GM18498 (cell line): ENCODE data around the gene BATF.

Source experiments
- ATAC-seq: cut with Tn5 transposase; IDR thresholded peaks from one replicate; pipeline ENCODE4 v1.9.1; 2021; ENCODE audit warnings: mild to moderate bottlenecking, moderate library complexity; ENCODE audit not compliant: unreplicated experiment

The BATF gene

DNA sequence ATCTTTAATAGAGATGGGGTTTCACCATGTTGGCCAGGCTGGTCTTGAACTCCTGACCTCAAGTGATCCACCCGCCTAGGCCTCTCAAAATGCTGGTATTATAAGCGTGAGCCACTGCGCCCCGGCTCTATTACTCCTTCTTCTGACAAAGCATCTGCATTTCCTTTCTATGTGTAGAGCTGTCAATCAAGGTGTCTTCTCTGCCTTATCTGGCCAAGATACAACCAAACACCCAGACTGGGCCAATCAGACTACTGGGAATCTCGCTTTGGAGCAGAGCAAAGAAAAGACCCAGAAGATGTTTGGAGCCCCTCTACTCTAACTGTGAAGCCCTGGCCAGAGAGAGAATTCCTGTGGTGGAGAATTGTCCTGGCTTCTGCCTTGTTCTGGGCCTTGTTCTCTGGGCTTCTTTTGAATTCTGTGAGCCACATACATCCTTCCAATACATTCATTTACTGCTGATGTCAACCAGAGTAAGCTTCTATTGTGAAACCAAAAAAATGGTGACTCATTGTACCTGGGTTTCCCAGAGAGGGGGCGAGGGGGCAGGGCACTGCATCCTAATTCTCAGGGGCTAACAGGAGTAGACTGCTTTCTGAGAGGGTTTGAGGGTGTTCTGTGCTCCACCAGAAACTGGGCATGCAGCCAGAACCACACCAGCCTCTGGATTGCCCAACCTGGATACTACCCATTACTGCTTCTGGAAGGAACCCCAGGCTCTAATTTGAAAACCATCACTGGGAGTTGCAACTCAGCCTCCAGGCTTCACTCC, 37.4 kb downstream of the BATF start:
- no peak for ATAC-seq

DNA sequence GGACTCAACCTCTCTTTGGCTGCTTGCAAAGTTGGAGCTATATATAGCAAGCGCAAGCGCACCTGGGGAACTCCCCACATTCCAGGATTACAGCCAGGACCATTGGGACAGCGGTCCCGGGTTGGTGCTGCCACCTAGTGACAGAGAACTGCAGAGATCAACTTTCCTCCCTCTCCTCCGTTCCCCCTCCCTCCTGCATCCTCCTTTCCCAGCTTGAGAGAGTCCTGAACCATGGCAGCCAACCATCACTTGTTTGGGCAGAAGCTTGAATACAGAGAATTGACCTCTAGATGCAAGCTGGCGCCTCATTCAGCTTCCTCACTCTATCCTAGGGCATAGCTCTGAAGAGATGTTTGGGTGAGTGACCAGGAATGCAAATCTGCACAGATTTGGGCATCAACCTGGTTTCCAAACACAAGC, 38.8 kb downstream of the BATF start:
- ATAC-seq = peak; percentile 52

DNA sequence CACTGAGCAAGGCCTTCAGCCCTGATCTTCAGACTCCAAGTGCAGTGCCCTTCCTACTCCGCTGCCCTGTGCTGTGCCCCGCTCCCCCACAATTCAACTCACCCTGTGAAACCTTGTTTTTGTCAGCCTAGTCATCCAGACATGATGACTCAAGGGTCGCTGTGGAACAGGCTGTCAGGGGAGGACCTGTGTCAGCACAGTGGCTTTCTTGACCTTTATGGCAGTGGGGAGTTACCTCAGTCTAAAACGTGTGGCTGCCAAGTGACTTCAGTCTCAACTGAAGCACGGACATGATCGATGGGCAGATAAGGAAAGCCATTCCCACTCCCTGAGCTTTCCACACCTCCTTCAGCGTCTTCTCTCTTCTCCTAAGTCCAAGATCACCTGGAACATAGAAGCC, 39.8 kb downstream of the BATF start:
- no peak for ATAC-seq

DNA sequence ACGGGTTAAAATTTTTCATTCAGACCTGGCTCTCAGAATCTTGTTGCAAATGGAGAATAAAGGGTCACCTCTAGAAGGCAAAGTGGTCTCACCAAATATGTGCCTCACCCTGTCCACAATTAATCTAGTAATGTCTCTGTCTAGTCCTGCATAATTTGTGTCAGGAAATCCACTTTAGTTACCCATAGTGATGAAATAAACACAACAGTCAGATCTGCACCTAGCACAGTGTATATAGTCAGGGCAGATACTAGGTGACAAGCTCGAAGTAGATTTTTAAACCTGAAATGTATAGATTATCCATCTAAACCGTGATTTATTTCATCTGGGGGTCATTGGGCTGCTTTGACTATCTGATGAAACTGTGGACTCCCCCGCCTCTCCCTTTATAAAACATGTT, 40.2 kb downstream of the BATF start:
- no peak for ATAC-seq

DNA sequence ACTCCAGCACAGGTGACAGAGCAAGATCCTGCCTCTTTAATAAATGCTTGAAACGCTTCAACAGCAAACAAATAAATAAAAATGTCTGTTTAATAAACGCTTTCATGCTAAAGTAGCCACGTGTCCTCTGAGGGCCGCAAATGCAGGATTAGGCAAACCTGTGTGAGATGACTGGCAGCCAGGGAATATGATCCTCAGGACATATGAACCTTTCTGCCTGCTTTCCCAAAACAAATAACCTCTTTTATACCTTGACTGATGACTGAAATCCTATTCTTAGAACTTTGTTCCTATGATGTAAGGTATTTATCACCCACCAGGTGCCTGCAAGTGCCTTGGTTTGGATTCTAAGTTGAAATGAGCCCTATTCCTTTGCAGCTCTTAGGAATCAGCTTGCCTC, 41.7 kb downstream of the BATF start:
- ATAC-seq = no peak

DNA sequence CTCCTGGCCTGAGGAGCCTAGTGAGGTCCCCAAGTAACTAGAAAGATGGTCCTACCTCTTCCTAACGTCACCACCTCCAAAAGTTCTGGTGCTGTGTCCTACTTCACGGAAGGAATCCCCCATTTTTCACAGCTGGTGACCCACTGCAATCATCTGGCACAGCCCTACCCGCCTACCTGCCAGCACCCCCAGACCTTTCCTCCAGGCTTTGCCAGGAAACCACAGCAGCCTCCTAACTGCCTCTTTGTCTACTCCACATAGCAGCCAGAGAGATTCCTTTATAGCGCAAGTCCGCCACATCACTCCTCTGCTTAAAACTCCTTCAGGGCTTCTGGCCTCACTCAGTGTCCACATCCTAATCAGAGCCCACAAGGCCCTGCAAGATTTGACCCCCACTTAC, 42.8 kb downstream of the BATF start:
- ATAC-seq = no peak

DNA sequence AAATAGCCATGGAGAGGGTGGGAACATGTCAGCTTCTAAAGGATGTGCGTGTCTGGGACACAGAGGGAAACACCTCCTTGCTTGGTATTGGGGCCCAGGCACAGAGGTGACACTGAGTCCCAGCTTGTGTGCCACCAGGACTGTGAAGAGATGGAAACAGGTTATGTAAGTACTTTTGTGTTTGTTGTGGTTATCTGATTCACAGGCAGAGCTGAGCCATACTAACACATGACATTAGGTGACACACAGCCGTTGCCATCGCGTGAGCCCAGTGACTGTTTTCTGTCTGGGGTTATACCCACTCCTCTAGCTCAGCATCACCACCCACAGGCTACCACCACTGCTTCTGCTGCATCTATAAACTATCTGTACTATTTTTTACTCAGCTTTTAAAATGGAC, 44.1 kb downstream of the BATF start:
- no peak for ATAC-seq

DNA sequence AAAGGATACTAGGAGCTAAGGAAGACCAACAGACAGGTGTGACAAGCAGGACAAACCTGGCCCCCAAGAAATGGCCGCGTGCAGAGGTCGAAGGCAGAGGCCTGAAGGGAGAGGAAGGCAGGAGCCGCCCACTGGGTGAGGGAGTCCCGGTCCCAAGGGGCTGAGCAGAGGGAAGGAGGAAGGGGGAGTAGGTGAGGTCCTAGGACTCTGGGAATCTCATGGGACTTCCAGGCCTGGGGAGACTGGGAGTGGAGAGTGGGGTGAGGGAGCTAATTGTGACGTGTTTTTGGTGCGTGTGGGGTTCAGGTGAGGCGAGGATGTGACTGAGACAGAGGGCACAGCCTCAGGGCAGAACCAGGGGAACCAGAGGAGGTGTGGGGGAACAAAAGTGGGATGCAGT, 44.5 kb downstream of the BATF start:
- ATAC-seq = no peak

DNA sequence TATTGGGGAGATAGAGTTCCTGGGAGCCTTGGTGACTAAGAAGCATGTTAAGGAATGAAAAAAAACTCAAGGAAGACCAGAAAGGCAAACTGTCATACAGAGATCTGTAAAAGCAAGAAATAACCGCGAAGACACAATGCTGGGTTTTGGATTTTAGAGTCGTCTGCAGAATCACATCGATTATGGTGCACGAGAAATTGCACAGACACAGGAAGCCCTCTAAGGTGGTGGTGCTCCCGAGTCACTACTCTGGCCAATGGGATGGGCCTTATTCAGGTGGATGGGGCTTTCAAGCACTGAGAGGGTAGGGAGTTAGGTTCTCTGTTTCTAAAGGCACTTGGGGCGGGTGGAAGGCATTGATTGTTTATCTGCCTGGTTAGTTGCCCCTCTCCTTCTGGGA, 45.9 kb downstream of the BATF start:
- ATAC-seq = no peak

DNA sequence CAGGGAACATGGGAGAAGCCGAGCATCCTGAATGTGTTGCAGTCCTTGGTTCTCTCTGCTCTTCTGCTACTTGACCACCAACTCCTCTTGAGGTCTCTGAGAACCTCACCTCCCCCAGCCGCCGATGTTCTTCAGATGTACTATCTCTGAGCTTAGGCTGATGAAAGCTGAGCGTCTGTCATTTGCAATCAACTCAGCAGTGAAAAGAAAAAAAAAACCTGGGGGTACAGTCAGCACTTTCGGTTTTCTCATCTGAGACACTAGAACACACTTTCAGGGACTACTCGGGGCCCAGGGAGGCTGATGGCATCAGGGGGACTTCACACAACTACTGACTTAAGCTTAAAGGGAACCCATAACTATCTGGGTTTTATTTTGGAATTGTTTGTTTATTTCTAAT, 46.5 kb downstream of the BATF start:
- no peak for ATAC-seq

DNA sequence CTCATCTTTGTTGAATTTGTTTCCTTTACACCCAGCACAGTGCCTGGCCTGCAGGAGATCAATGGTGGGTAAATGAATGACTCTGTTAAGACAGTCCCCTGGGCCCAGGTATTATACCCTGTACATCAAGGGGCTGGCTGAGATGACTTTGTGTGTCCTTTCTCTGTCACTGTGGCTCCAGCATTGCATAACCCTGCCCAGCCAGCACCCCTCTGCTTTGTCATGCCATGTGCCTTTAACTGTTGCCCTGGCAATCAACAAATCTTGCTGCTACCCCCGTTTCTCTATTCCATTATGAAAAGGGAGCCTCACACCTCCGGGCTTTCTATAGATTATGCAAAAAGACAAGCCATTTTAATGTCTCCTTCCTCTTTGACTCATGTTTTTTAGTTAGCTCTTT, 48.5 kb downstream of the BATF start:
- ATAC-seq = peak; percentile 61

DNA sequence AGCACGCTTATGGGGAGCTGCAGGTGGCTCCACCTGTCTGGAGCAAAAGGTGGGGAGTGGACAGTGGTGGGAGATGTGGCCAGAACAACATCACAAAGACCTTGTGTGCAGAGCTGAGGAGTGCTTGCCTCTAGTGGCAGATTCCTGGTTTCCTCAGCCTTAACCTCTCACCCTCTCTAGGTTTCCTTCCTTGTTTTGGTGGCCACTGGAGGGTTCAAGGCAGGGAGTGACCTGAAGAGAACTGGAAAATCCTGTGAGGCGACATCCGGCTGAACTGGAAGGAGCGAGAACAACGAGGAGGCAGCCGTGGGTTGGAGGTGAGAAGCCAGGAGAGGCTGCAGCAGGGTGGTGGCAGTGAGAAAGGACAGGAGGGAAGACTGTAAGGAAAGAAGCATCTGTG, 49.8 kb downstream of the BATF start:
- no peak for ATAC-seq

DNA sequence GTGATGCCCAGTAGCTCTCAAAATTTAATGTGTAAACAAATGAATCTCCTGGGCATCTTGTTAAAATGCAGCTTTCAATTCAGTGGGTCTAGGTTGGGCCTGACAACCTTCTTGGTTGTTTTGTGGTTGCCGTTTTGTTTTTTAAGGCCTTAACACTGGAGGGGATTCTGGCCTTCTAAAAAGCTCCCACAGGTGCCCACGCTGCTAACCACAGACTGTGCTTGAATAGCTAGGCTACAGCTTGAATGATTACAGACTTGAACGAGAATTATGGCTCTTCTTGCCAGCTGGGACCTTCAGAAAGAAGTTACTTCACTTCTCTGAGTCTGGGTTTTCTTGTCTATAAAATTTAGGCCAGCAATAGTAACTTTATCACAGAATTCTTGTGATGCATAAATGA, 54.8 kb downstream of the BATF start:
- ATAC-seq = no peak

DNA sequence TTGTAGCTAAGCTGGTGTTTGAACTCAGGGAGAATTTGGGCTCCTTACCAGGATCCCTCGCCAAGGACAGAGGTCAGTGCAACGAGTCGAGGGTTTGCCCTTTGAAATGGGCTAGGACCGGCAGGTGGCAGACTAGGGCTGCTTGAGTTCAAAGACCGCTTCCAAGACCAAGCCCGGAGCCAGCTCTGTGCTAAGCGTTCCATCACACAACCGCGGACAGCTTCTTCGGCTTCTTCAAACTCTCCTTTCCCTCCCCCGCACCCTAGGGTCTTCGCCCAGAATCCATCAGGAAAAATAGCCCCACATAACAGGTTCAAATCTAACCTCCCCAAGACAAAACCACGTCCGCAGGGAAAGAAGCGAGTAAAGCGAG, 55.4 kb downstream of the BATF start:
- peak; percentile 86 for ATAC-seq

DNA sequence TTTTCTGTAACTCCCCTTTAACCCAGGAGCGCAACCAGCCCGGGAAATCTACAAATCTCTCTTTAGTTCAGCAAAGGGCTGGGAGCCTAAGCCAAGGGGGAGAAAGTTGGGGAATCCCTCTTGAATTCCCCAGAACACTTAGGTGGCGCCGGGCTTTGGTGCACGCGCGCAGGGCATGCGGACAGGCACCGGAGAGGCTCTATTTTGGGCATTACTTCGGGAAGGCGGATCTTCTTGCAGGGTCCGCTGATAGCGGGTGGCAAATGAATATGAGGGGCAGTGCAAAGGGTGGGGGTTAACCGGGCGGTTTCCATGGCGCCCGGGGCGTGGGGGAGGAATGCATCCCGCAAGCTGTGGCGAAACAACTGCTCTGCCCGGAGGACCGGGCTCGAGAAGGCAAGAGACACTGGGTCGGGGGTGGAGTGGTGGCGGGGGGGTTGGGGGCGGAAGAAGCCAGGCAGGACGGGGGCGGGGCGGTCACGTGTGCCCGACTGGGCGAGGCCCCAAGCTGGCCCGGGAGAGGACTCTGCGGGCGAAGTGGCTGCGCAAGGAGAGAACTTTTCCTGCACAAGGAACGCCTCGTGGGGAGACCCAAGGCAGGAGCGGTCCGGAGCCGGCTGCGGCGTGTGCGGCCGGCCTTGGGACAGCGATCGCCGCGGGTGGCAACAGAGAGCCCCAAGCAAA, 56.0 kb downstream of the BATF start, which contains the start of gene FLVCR2:
Gene FLVCR2, plus strand, starts transcription at position 519 of the 684 bp plus-strand sequence. CDS start 353 bp downstream, outside the sequence.
- ATAC-seq = peak; percentile 44

DNA sequence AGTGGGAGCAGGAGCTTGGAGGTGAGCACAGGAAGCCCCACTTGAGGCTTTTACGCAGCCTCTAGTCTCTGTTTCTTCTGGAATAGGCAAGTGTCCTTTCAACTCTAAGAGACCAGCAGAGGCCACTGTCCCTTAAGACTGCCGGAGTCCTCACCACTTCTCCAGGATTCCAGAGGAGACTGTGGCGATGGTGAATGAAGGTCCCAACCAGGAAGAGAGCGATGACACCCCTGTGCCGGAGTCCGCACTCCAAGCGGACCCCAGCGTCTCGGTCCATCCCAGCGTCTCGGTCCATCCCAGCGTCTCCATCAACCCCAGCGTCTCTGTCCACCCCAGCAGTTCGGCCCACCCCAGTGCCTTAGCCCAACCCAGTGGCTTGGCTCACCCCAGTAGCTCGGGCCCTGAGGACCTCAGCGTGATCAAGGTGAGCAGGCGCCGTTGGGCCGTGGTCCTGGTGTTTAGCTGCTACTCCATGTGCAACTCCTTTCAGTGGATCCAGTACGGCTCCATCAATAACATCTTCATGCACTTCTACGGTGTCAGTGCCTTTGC, 56.6 kb downstream of the BATF start:
- ATAC-seq = peak; percentile 24

DNA sequence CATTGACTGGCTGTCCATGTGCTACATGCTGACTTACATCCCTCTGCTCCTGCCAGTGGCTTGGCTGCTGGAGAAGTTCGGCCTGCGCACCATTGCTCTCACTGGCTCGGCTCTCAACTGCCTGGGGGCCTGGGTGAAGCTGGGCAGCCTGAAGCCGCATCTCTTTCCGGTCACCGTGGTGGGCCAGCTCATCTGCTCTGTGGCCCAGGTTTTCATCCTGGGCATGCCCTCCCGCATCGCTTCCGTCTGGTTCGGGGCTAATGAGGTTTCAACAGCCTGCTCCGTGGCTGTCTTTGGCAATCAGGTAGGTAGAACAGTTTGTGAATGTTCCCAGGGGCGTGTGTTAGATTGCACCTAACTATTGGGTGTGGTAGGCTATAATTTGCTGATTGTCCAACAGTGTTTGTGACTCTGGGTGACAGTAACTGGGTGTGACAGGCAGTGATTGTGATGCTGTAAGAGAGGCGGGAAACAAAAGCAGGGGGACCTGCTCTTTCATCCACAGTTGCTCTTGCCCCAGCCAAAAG, 57.1 kb downstream of the BATF start:
- no peak for ATAC-seq

DNA sequence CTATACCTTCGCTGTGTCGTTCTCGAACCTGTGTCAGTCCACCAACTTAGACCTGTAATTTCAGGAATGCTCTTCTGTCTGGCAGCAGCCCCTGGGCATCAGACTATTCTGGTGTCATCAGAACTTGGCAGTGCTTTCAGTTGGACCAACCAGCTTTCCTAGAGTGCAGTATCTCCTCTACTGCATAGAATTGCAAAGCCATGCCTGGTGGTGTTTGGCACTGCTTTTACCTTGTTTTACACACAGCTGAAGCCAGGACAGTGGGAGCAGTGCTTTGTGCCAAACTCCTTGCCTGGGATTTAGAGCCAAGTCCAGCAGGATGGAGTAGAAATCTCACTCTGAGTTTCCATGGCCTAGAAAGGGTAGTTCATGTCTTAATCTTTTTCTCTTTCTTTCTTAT, 57.6 kb downstream of the BATF start:
- no peak for ATAC-seq

DNA sequence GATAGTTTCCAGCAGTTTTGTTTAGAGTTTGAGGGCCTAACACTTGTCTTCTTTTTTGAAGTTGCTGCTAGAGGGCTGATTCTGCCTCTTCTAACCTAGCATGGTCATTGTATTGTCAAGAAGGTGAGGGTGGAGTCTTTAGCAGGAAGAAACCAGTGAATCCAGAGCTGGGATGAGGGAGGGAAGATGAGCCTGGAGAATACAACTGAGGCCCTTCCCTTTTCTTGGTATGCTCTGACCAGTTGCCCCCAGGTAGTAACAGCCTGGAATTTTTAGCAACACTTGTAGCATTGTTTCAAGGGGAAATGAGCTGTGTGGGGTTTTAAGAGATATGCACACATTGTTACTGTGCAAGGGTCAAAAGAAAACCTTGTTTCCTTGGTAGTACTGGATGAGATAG, 65.1 kb downstream of the BATF start:
- ATAC-seq = no peak

DNA sequence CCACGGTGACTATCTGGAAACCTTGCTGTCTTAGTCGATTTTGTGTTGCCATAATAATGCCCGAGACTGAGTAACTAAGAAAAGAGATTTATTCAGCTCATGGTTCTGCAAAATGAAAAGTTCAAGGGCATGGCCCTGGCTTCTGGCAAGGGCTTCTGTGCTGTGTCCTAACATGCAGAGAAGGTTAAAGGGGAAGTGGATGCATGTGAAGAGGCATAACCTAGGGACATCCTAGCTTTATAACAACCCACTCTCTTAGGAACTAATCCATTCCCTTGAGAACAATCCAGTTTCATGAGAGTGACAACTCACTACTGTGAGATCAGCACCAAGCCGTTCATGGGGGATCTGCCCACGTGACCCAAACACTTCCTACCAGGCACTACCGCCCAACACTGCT, 67.7 kb downstream of the BATF start:
- ATAC-seq = no peak

DNA sequence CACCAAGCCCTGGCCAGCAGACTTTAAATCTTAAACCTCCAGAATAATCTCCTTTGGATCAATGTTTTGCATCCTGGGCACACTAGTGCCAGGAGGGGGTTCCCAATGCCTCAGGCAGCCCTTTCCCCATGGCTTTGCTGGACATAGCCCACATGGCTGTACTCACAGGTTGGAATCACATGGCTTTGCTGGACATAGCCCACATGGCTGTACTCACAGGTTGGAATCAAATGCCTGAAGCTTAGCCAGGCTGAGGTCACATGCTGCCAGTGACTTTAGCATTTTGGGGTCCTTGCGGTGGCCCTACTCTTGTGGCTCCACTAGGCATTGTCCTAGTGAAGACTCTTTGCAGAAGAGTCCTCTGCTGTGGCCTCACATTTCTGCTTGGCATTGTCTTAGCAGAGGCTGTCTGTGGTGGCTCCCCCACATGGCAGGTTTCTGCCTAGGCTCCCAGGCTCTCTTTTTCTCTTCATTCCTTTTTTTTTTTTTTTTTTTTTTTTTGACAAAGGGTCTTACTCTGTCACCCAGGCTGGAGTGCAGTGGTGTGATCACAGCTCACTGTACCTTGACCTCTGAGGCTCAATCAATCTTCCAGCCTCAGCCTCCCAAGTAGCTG, 69.2 kb downstream of the BATF start:
- ATAC-seq = no peak
